ENCODE measurements around the gene VSTM5. TPM values are rescaled to one million over a fixed set of nuclear protein-coding genes. Genes with fewer than 3 reads are reported as not detected.

VSTM5 gene
- total RNA-seq, 1 experiment from 2014 or later, result not detected

DNA sequence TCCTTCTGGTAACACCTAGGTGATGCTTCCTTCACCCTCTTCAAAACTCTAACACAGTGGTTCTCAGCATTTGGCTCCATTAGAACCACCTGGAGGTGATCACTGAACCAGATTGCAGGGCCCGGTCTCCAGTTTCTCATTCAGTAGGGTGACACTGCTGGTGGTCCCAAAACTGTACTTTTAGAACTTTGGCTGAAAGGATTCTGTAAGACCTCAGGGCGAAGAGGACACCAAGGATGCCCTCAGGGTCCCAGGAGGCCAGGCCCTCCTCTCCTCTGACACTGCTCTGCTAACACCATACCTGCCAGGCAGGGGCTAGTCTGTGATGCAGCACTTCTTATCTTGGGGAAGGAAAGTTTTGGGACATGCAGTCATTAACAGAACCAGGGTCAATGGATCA lies 9.0 kb downstream of the VSTM5 start:
- ATAC-seq (no peak), DNase-seq (ENCODE audit: low read depth, low spot score) (no peak)
- H3K36me3 ChIP-seq (ENCODE audit: control insufficient read depth in 1 of 2, insufficient read depth in 2 of 2, low read length in 2 of 2), result no peaks in the 10 kb centered on the region
- BruUV-seq (replicated peaks), result no TSS peak
- no peaks in the 10 kb centered on the region for H3K79me2 ChIP-seq (ENCODE audit: insufficient read depth, low read length)
- intact Hi-C loops (cut with micrococcal nuclease), result no loop called here
- no peak overlapping the region for H3K27ac ChIP-seq (ENCODE audit: low read depth, low read length)
- no peaks in the 10 kb centered on the region for H3K27me3 ChIP-seq (ENCODE audit: insufficient read depth, low read length)
- no peak overlapping the region for H3K4me2 ChIP-seq (ENCODE audit: low read length)
- H2AFZ ChIP-seq (ENCODE audit: low read depth, low read length, poor library complexity, severe bottlenecking), result no peak overlapping the region
- H3K9me2 ChIP-seq (ENCODE audit: insufficient read depth), result no peaks in the 10 kb centered on the region
- no peak overlapping the region for H3K4me3 ChIP-seq (replicated peaks in 1 of 2; ENCODE audit: low read depth in 1 of 2, low read length in 2 of 2)
- ChIA-PET RAD21 (ENCODE audit: low non-redundant PET in 1 of 2, low total read pairs in 2 of 2, uncharacterized antibody in 2 of 2, unreplicated experiment in 2 of 2) (no interaction called here), POLR2A (no interaction called here), CTCF (no interaction called here)
- TF ChIP-seq ELF1 (IDR thresholded peaks at IDR 0.05; ENCODE audit: borderline replicate concordance, low read depth) (no peak), ZNF274 (IDR thresholded peaks at IDR 0.05; ENCODE audit: low read depth, low read length) (no peak), YY1 (IDR thresholded peaks at IDR 0.05; ENCODE audit: extremely low read depth, insufficient replicate concordance, low read depth, low read length) (no peak), ZFX (IDR thresholded peaks at IDR 0.05) (no peak), POLR2AphosphoS5 (IDR thresholded peaks at IDR 0.05; ENCODE audit: low read depth, low read length) (no peak), SP1 (IDR thresholded peaks at IDR 0.05; ENCODE audit: low read depth) (no peak), EGR1 (IDR thresholded peaks at IDR 0.05; ENCODE audit: low read depth) (no peak), JUND (IDR thresholded peaks at IDR 0.05) (no peak), RAD21 (IDR thresholded peaks at IDR 0.05; ENCODE audit: low read depth) (no peak), FOSL1 (IDR thresholded peaks at IDR 0.05; ENCODE audit: low read depth) (no peak), EZH2 (IDR thresholded peaks at IDR 0.05) (no peak)
- TF ChIP-seq, protein P1, sequence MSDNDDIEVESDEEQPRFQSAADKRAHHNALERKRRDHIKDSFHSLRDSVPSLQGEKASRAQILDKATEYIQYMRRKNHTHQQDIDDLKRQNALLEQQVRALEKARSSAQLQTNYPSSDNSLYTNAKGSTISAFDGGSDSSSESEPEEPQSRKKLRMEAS (IDR thresholded peaks at IDR 0.05), result no peak
- H3K4me1 ChIP-seq (ENCODE audit: control insufficient read depth in 1 of 2, insufficient read depth in 2 of 2, low read length in 2 of 2), result peaks cover 0 to 39% of the 10 kb centered on the region in 2 experiments; a peak in 2 of 4 replicates
- H3K9me3 ChIP-seq (ENCODE audit: control insufficient read depth in 1 of 2, insufficient read depth in 1 of 2, low read depth in 1 of 2, low read length in 2 of 2), result no peaks in the 10 kb centered on the region
- H3K9ac ChIP-seq (ENCODE audit: low read length), result no peak overlapping the region
- H4K20me1 ChIP-seq (ENCODE audit: insufficient read depth), result no peaks in the 10 kb centered on the region

DNA sequence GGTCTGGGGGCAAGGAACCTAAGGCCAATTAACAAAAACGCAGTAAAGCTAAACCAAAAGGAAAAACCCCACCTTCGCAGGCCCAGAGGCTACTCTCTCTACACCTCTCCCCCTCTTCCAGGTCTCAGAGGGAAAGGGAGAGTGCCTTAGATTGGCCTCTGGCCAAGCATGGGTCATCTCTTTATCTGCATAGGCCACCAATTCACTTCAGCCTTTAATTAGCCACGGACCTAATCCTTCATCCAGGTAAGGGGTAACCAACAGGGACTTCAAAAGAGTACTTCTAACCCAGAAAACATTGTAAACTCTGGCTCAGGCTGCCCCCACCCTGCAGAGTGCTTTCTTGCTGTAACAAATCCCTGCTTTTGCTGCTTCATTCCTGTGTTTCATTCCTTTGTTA lies 9.4 kb downstream of the VSTM5 start:
- ChIA-PET RAD21 (ENCODE audit: low non-redundant PET in 1 of 2, low total read pairs in 2 of 2, uncharacterized antibody in 2 of 2, unreplicated experiment in 2 of 2) (no interaction called here), CTCF (no interaction called here), POLR2A (no interaction called here)
- no TSS peak for BruUV-seq (replicated peaks)
- DNase-seq (ENCODE audit: low read depth, low spot score) (no peak), ATAC-seq (no peak)
- no peaks in the 10 kb centered on the region for H3K9me2 ChIP-seq (ENCODE audit: insufficient read depth)
- no peaks in the 10 kb centered on the region for H3K36me3 ChIP-seq (ENCODE audit: control insufficient read depth in 1 of 2, insufficient read depth in 2 of 2, low read length in 2 of 2)
- H2AFZ ChIP-seq (ENCODE audit: low read depth, low read length, poor library complexity, severe bottlenecking), result no peak overlapping the region
- no peak overlapping the region for H3K9ac ChIP-seq (ENCODE audit: low read length)
- no peak overlapping the region for H3K4me2 ChIP-seq (ENCODE audit: low read length)
- H3K4me3 ChIP-seq (replicated peaks in 1 of 2; ENCODE audit: low read depth in 1 of 2, low read length in 2 of 2), result no peak overlapping the region
- H4K20me1 ChIP-seq (ENCODE audit: insufficient read depth), result no peaks in the 10 kb centered on the region
- H3K79me2 ChIP-seq (ENCODE audit: insufficient read depth, low read length), result no peaks in the 10 kb centered on the region
- H3K4me1 ChIP-seq (ENCODE audit: control insufficient read depth in 1 of 2, insufficient read depth in 2 of 2, low read length in 2 of 2), result peaks cover 0 to 39% of the 10 kb centered on the region in 2 experiments; a peak in 2 of 4 replicates
- no peak overlapping the region for H3K27ac ChIP-seq (ENCODE audit: low read depth, low read length)
- no peaks in the 10 kb centered on the region for H3K9me3 ChIP-seq (ENCODE audit: control insufficient read depth in 1 of 2, insufficient read depth in 1 of 2, low read depth in 1 of 2, low read length in 2 of 2)
- H3K27me3 ChIP-seq (ENCODE audit: insufficient read depth, low read length), result no peaks in the 10 kb centered on the region
- intact Hi-C loops (cut with micrococcal nuclease), result no loop called here
- TF ChIP-seq POLR2AphosphoS5 (IDR thresholded peaks at IDR 0.05; ENCODE audit: low read depth, low read length) (no peak), JUND (IDR thresholded peaks at IDR 0.05) (no peak), ZNF274 (IDR thresholded peaks at IDR 0.05; ENCODE audit: low read depth, low read length) (no peak), TCF7L2 (IDR thresholded peaks at IDR 0.05; ENCODE audit: borderline replicate concordance, extremely low read depth, insufficient read depth, insufficient read length) (no peak)
- TF ChIP-seq, protein P2, sequence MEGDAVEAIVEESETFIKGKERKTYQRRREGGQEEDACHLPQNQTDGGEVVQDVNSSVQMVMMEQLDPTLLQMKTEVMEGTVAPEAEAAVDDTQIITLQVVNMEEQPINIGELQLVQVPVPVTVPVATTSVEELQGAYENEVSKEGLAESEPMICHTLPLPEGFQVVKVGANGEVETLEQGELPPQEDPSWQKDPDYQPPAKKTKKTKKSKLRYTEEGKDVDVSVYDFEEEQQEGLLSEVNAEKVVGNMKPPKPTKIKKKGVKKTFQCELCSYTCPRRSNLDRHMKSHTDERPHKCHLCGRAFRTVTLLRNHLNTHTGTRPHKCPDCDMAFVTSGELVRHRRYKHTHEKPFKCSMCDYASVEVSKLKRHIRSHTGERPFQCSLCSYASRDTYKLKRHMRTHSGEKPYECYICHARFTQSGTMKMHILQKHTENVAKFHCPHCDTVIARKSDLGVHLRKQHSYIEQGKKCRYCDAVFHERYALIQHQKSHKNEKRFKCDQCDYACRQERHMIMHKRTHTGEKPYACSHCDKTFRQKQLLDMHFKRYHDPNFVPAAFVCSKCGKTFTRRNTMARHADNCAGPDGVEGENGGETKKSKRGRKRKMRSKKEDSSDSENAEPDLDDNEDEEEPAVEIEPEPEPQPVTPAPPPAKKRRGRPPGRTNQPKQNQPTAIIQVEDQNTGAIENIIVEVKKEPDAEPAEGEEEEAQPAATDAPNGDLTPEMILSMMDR (IDR thresholded peaks at IDR 0.05 in 2 of 3, conservative IDR thresholded peaks at IDR 0.05 in 1 of 3; ENCODE audit: borderline replicate concordance in 1 of 3, insufficient read depth in 1 of 3, low read depth in 2 of 3, low read length in 2 of 3), result no peak
- TF ChIP-seq, protein P3, sequence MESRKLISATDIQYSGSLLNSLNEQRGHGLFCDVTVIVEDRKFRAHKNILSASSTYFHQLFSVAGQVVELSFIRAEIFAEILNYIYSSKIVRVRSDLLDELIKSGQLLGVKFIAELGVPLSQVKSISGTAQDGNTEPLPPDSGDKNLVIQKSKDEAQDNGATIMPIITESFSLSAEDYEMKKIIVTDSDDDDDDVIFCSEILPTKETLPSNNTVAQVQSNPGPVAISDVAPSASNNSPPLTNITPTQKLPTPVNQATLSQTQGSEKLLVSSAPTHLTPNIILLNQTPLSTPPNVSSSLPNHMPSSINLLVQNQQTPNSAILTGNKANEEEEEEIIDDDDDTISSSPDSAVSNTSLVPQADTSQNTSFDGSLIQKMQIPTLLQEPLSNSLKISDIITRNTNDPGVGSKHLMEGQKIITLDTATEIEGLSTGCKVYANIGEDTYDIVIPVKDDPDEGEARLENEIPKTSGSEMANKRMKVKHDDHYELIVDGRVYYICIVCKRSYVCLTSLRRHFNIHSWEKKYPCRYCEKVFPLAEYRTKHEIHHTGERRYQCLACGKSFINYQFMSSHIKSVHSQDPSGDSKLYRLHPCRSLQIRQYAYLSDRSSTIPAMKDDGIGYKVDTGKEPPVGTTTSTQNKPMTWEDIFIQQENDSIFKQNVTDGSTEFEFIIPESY (IDR thresholded peaks at IDR 0.05; ENCODE audit: extremely low read depth, insufficient replicate concordance, low read length), result no peak

Data from HCT116 (cell line).